ENCODE measurements around the gene CHST6.

DNA sequence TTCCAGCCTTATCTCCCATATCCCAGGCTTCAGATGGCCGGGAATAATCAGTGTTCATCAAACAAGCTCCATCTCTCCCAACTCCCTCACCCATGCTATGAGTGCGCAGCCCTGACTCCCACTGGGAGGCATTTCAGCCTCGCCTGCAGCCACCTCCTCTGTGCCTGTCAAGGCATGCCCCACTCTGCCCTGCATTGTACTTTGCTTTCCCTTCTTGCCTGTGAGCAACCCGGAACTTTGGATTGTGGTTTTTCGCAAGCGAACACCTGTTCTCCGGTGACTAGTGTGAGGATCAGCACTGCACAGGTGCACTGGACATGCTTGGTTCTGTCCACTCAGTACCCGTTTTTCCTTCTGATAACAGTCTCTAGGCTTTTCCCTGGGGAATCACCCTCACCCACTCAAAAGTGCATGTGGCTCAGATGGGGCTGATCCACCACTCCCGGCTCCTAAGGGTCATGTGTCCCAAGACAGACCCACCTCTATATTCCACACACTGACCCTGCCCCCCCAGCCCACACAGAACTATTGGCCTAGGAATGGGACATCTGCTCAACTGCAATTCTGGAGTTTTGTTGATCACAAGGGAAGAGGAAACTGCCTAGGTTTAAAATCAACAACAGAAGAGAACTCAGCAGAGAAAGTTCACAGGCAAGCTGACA is 9.1 kb downstream of the CHST6 start:
- TF ChIP-seq, protein P1, sequence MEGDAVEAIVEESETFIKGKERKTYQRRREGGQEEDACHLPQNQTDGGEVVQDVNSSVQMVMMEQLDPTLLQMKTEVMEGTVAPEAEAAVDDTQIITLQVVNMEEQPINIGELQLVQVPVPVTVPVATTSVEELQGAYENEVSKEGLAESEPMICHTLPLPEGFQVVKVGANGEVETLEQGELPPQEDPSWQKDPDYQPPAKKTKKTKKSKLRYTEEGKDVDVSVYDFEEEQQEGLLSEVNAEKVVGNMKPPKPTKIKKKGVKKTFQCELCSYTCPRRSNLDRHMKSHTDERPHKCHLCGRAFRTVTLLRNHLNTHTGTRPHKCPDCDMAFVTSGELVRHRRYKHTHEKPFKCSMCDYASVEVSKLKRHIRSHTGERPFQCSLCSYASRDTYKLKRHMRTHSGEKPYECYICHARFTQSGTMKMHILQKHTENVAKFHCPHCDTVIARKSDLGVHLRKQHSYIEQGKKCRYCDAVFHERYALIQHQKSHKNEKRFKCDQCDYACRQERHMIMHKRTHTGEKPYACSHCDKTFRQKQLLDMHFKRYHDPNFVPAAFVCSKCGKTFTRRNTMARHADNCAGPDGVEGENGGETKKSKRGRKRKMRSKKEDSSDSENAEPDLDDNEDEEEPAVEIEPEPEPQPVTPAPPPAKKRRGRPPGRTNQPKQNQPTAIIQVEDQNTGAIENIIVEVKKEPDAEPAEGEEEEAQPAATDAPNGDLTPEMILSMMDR (IDR thresholded peaks at IDR 0.05 in 4 of 5, conservative IDR thresholded peaks at IDR 0.05 in 1 of 5), result no peak
- no peak for TF ChIP-seq POLR2A (IDR thresholded peaks at IDR 0.05)
